HCT116 (cell line): ENCODE results near the gene KIRREL1. TPM values are rescaled to one million over a fixed set of nuclear protein-coding genes. Genes with fewer than 3 reads are reported as not detected.

Source experiments
- ATAC-seq: fragments of 200-7000 bp; cut with Tn5 transposase; 2 replicates; pipeline ENCODE4 v1.9.1; 2020; ENCODE audit warnings: mild to moderate bottlenecking, moderate library complexity
- BruUV-seq: library from RNA; stranded (reverse); fragments of 400-500 nt; replicated peaks from 2 replicates; lab custom pipeline; 2021; lab: Mats Ljungman, UMichigan
- CTCF ChIA-PET: fragments of 300-600 bp; sonication (Branson Sonifier 250); formaldehyde crosslinking; loops from one replicate; lab custom pipeline; 2021; ENCODE audit warnings: antibody characterized with exemption; lab: Charles Lee
- POLR2A ChIA-PET: fragments of 300-600, 350-600 bp; sonication (Branson Sonifier 250); formaldehyde crosslinking; loops from one replicate; lab custom pipeline; 2021; ENCODE audit warnings: antibody characterized with exemption; lab: Charles Lee
- RAD21 ChIA-PET, 2 experiments: fragments of 300-600 bp; sonication (Branson Sonifier 250); formaldehyde crosslinking; loops; one replicate each; lab custom pipeline; 2023; ENCODE audit warnings: low total read pairs in 2 of 2; ENCODE audit not compliant: uncharacterized antibody in 2 of 2, unreplicated experiment in 2 of 2, low non-redundant PET in 1 of 2; lab: Charles Lee
- DNase-seq: peaks from one replicate; pipeline ENCODE4 v3.0.0-alpha.2; 2010; ENCODE audit warnings: low read depth, low spot score
- H2AFZ ChIP-seq: fragments of 200-600 bp; shearing (Covaris generic), sonication (generic); 2 replicates; pipeline ENCODE4 v1.6.1; 2017; ENCODE audit warnings: low read depth, mixed run types, mixed read lengths, antibody characterized with exemption, low read length; ENCODE audit not compliant: poor library complexity, severe bottlenecking
- H3K27ac ChIP-seq: 2 replicates; pipeline ENCODE4 v1.5.1; 2012; ENCODE audit warnings: low read depth, low read length
- H3K27me3 ChIP-seq: fragments of 200-600 bp; sonication (generic); 2 replicates; pipeline ENCODE4 v1.6.1; 2016; ENCODE audit warnings: mixed run types, low read length, mixed read lengths; ENCODE audit not compliant: insufficient read depth
- H3K36me3 ChIP-seq, 2 experiments: fragments of 200-500 bp in 1 of 2; fragments of 200-600 bp in 1 of 2; sonication (Bioruptor generic) in 1 of 2; sonication (generic) in 1 of 2; 2 replicates each; pipeline versions ENCODE4 v1.5.1 to v1.6.1; 2014 to 2016; ENCODE audit warnings: low read length in 2 of 2, inconsistent platforms in 1 of 2, mixed read lengths in 1 of 2, mixed run types in 1 of 2; ENCODE audit not compliant: insufficient read depth in 2 of 2, control insufficient read depth in 1 of 2
- H3K4me1 ChIP-seq, 2 experiments: fragments of 200-600 bp in 1 of 2; sonication (generic) in 1 of 2; 2 replicates each; pipeline versions ENCODE4 v1.5.1 to v1.6.1; 2012 to 2017; ENCODE audit warnings: low read length in 2 of 2, inconsistent platforms in 1 of 2, mild to moderate bottlenecking in 1 of 2, mixed read lengths in 1 of 2, mixed run types in 1 of 2, moderate library complexity in 1 of 2; ENCODE audit not compliant: insufficient read depth in 2 of 2, control insufficient read depth in 1 of 2
- H3K4me2 ChIP-seq: fragments of 200-600 bp; sonication (generic); 2 replicates; pipeline ENCODE4 v1.6.1; 2017; ENCODE audit warnings: mixed run types, low read length, mixed read lengths
- H3K4me3 ChIP-seq, 2 experiments: fragments of 200-600 bp in 1 of 2; sonication (generic) in 1 of 2; replicated peaks in 1 of 2; 2 replicates each; pipeline ENCODE4 v1.5.1; 2011 to 2016; ENCODE audit warnings: low read length in 2 of 2, control low read depth in 1 of 2, low read depth in 1 of 2, mild to moderate bottlenecking in 1 of 2, mixed read lengths in 1 of 2, mixed run types in 1 of 2
- H3K79me2 ChIP-seq: fragments of 200-600 bp; sonication (generic); 2 replicates; pipeline ENCODE4 v1.6.1; 2017; ENCODE audit warnings: mild to moderate bottlenecking, mixed run types, low read length, moderate library complexity, mixed read lengths; ENCODE audit not compliant: insufficient read depth
- H3K9ac ChIP-seq: fragments of 200-600 bp; sonication (generic); 2 replicates; pipeline ENCODE4 v1.6.1; 2016; ENCODE audit warnings: low read length, mixed read lengths
- H3K9me2 ChIP-seq: fragments of 200-600 bp; sonication (generic), shearing (Covaris generic); 2 replicates; pipeline ENCODE4 v1.6.1; 2017; ENCODE audit warnings: mixed run types, mild to moderate bottlenecking, moderate library complexity; ENCODE audit not compliant: insufficient read depth
- H3K9me3 ChIP-seq, 2 experiments: fragments of 200-500 bp in 1 of 2; fragments of 200-600 bp in 1 of 2; sonication (Bioruptor generic) in 1 of 2; sonication (generic) in 1 of 2; 2 replicates each; pipeline ENCODE4 v1.6.1; 2014 to 2017; ENCODE audit warnings: low read length in 2 of 2, mixed read lengths in 2 of 2, inconsistent platforms in 1 of 2, low read depth in 1 of 2, mild to moderate bottlenecking in 1 of 2, mixed run types in 1 of 2, moderate library complexity in 1 of 2; ENCODE audit not compliant: control insufficient read depth in 1 of 2, insufficient read depth in 1 of 2
- H4K20me1 ChIP-seq: fragments of 200-600 bp; sonication (generic), shearing (Covaris generic); 2 replicates; pipeline ENCODE4 v1.6.1; 2017; ENCODE audit warnings: mixed run types, mild to moderate bottlenecking, moderate library complexity; ENCODE audit not compliant: insufficient read depth
- CEBPB ChIP-seq: IDR thresholded peaks from 2 replicates; pipeline ENCODE4 v1.6.1; 2012; ENCODE audit warnings: low read depth
- ELF1 ChIP-seq: IDR thresholded peaks from 2 replicates; pipeline ENCODE4 v1.6.1; 2012; ENCODE audit warnings: low read depth, borderline replicate concordance
- FOSL1 ChIP-seq: IDR thresholded peaks from 2 replicates; pipeline ENCODE4 v1.6.1; 2012; ENCODE audit warnings: low read depth
- JUND ChIP-seq: IDR thresholded peaks from 2 replicates; pipeline ENCODE4 v1.6.1; 2012
- POLR2A ChIP-seq: IDR thresholded peaks from 2 replicates; pipeline ENCODE4 v1.7.0; 2011; ENCODE audit warnings: borderline replicate concordance; ENCODE audit not compliant: insufficient read depth, insufficient read length; ENCODE audit errors: extremely low read depth
- POLR2AphosphoS5 ChIP-seq: IDR thresholded peaks from 2 replicates; pipeline ENCODE4 v1.6.1; 2011; ENCODE audit warnings: mild to moderate bottlenecking, low read depth, low read length, moderate library complexity
- SIN3A ChIP-seq: IDR thresholded peaks from 2 replicates; pipeline ENCODE4 v1.6.1; 2012; ENCODE audit warnings: low read depth
- SP1 ChIP-seq: IDR thresholded peaks from 2 replicates; pipeline ENCODE4 v1.6.1; 2012; ENCODE audit warnings: low read depth
- SRF ChIP-seq: IDR thresholded peaks from 2 replicates; pipeline ENCODE4 v1.6.1; 2012; ENCODE audit warnings: low read depth
- TCF7L2 ChIP-seq: IDR thresholded peaks from 2 replicates; pipeline ENCODE4 v1.7.0; 2011; ENCODE audit warnings: borderline replicate concordance, inconsistent platforms; ENCODE audit not compliant: insufficient read depth, insufficient read length; ENCODE audit errors: extremely low read depth
- YY1 ChIP-seq: IDR thresholded peaks from 2 replicates; pipeline ENCODE4 v1.6.1; 2011; ENCODE audit warnings: low read length, low read depth, moderate library complexity, mild to moderate bottlenecking; ENCODE audit not compliant: insufficient replicate concordance; ENCODE audit errors: extremely low read depth
- ZFX ChIP-seq: fragments of 450-650 bp; IDR thresholded peaks from 2 replicates; pipeline ENCODE4 v1.6.1; 2017
- intact Hi-C: fragments of 100-400 bp; cut with micrococcal nuclease; formaldehyde crosslinking; loops from 2 replicates; pipeline ENCODE4 v1.10.0; 2022
- total RNA-seq: library from RNA; stranded (reverse); gene quantifications from one replicate; pipeline ENCODE4 v1.2.1, GENCODE V29; 2021; ENCODE audit not compliant: unreplicated experiment
- TF ChIP-seq, protein P1 (sequence below): IDR thresholded peaks from 2 replicates; pipeline ENCODE4 v1.6.1; 2012
- TF ChIP-seq, protein P2 (sequence below): IDR thresholded peaks from 2 replicates; pipeline ENCODE4 v1.6.1; 2011; ENCODE audit warnings: mild to moderate bottlenecking, low read length, moderate library complexity; ENCODE audit not compliant: insufficient replicate concordance; ENCODE audit errors: extremely low read depth

KIRREL1 gene
- total RNA-seq, 1 experiment from 2014 or later = 20.0 TPM

GRCh38 chr1:157996433-157996832, 3.0 kb downstream of the KIRREL1 start:
- DNase-seq (no peak), ATAC-seq (no peak)
- peaks cover 10 to 26% of the 10 kb centered on the region in 2 experiments; a peak in 3 of 4 replicates for H3K4me1 ChIP-seq
- POLR2A ChIA-PET = no interaction called here
- no peaks in the 10 kb centered on the region for H4K20me1 ChIP-seq
- peaks cover 78% of the 10 kb centered on the region for H3K79me2 ChIP-seq
- no peak overlapping the region for H3K27ac ChIP-seq
- BruUV-seq = no TSS peak
- no peak overlapping the region for H2AFZ ChIP-seq
- no peak overlapping the region for H3K4me3 ChIP-seq
- no peak overlapping the region for H3K4me2 ChIP-seq
- TF ChIP-seq SIN3A (no peak), YY1 (no peak), ZFX (no peak), FOSL1 (no peak), CEBPB (no peak)
- TF ChIP-seq, protein P1, sequence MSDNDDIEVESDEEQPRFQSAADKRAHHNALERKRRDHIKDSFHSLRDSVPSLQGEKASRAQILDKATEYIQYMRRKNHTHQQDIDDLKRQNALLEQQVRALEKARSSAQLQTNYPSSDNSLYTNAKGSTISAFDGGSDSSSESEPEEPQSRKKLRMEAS = no peak
- intact Hi-C loops = no loop called here
- H3K27me3 ChIP-seq = no peaks in the 10 kb centered on the region
- no peaks in the 10 kb centered on the region for H3K9me2 ChIP-seq
- no peaks in the 10 kb centered on the region for H3K36me3 ChIP-seq
- CTCF ChIA-PET = interaction anchor here (0.6 to 1.3 kb wide), 2 partner anchors 100 to 125 kb away, joined by 4 to 5 read pairs; no protein-coding TSS in a partner anchor
- H3K9me3 ChIP-seq = no peaks in the 10 kb centered on the region
- RAD21 ChIA-PET = no interaction called here
- no peak overlapping the region for H3K9ac ChIP-seq

DNA sequence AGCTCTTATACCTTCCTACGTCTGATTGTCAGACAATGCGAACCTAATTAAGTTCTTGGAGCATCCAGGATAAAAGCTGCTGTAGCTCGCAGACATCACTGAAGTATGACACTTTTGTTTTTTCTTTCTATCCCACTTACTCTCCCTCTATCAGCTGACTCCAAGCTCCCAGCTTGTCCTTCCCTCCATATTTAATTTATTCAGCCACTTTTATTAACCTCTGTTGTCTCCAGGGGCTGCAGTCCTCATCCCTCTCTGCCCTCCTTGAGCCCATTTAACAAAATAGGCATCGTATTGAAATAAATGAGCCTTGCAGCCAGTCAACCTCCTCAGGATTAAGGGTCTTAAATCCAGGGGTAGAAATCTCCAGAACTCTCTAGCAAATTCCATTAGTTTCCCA, 7.1 kb downstream of the KIRREL1 start:
- no TSS peak for BruUV-seq
- TF ChIP-seq, protein P1 = no peak
- no peak for TF ChIP-seq ELF1
- no peak for TF ChIP-seq TCF7L2
- TF ChIP-seq JUND = no peak
- no peak for TF ChIP-seq POLR2A
- TF ChIP-seq POLR2AphosphoS5 = no peak
- no peak for TF ChIP-seq SIN3A
- no peak for TF ChIP-seq SRF
- TF ChIP-seq, protein P2, sequence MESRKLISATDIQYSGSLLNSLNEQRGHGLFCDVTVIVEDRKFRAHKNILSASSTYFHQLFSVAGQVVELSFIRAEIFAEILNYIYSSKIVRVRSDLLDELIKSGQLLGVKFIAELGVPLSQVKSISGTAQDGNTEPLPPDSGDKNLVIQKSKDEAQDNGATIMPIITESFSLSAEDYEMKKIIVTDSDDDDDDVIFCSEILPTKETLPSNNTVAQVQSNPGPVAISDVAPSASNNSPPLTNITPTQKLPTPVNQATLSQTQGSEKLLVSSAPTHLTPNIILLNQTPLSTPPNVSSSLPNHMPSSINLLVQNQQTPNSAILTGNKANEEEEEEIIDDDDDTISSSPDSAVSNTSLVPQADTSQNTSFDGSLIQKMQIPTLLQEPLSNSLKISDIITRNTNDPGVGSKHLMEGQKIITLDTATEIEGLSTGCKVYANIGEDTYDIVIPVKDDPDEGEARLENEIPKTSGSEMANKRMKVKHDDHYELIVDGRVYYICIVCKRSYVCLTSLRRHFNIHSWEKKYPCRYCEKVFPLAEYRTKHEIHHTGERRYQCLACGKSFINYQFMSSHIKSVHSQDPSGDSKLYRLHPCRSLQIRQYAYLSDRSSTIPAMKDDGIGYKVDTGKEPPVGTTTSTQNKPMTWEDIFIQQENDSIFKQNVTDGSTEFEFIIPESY = no peak
- no peak for TF ChIP-seq SP1
- no peak for TF ChIP-seq FOSL1
- H3K4me1 ChIP-seq = peaks cover 6 to 14% of the 10 kb centered on the region in 2 experiments; a peak in 2 of 4 replicates
- H3K9ac ChIP-seq = no peak overlapping the region
- no peak overlapping the region for H3K27ac ChIP-seq
- intact Hi-C loops = no loop called here
- POLR2A ChIA-PET = interaction anchor here (0.8 kb wide), 1 partner anchor 12 kb away, joined by 3 read pairs; no protein-coding TSS in a partner anchor
- no peaks in the 10 kb centered on the region for H3K27me3 ChIP-seq
- no peak overlapping the region for H2AFZ ChIP-seq
- H3K4me3 ChIP-seq = no peak overlapping the region
- no peak for ATAC-seq
- RAD21 ChIA-PET = no interaction called here
- no peak overlapping the region for H3K4me2 ChIP-seq
- no peaks in the 10 kb centered on the region for H3K9me3 ChIP-seq
- H3K36me3 ChIP-seq = no peaks in the 10 kb centered on the region
- H4K20me1 ChIP-seq = no peaks in the 10 kb centered on the region
- H3K9me2 ChIP-seq = no peaks in the 10 kb centered on the region
- CTCF ChIA-PET = no interaction called here
- peaks cover 100% of the 10 kb centered on the region for H3K79me2 ChIP-seq
- no peak for DNase-seq
